Measurements from ENCODE around the gene C3orf52. TPM values are rescaled to one million over a fixed set of nuclear protein-coding genes. Genes with fewer than 3 reads are reported as not detected.

C3orf52 gene
- total and polyA plus RNA-seq, 7 donors: 0.62 to 5.9 (median 1.9) TPM

- DNase-seq: no peak
- Histone ChIP-seq H3K9me3 (no peaks in the 10 kb centered on the region), H3K27me3 (ENCODE audit: insufficient read depth in 3 of 3, low read length in 2 of 3) (no peaks in the 10 kb centered on the region), H3K4me1 (peaks cover 4% of the 10 kb centered on the region), H3K4me3 (no peak overlapping the region), H3K27ac (no peak overlapping the region), H3K36me3 (ENCODE audit: insufficient read depth in 1 of 2, low read depth in 1 of 2) (no peaks in the 10 kb centered on the region)
- peak in 3 of 4 donors; percentile 43 to 72 (median 44) for ATAC-seq
- TF ChIP-seq CTCF (IDR thresholded peaks at IDR 0.05): peak; percentile 43
- intact Hi-C loops (cut with DNase I): loop anchor here (5.0 kb wide), 1 partner anchor 395 kb away; no protein-coding TSS in a partner anchor
- 26 to 34% (median 32%) methylated on average over 5 of the region's 5 CpGs for WGBS, 3 donors
These were observed 50.9 kb downstream of the C3orf52 start for GRCh38 chr3:112136959-112137693.

GRCh38 chr3:112137781-112138180, 51.6 kb downstream of the C3orf52 start:
- 54 to 61% (median 60%) methylated on average over 4 of the region's 4 CpGs for WGBS, 3 donors
- DNase-seq (no peak), ATAC-seq (no peak)
- Histone ChIP-seq H3K4me3 (no peak overlapping the region), H3K4me1 (peaks cover 4% of the 10 kb centered on the region), H3K27me3 (ENCODE audit: insufficient read depth in 3 of 3, low read length in 2 of 3) (no peaks in the 10 kb centered on the region), H3K27ac (no peak overlapping the region), H3K36me3 (ENCODE audit: insufficient read depth in 1 of 2, low read depth in 1 of 2) (no peaks in the 10 kb centered on the region), H3K9me3 (no peaks in the 10 kb centered on the region)
- intact Hi-C loops (cut with DNase I): loop anchor here (5.0 kb wide), 1 partner anchor 395 kb away; no protein-coding TSS in a partner anchor
- no peak for TF ChIP-seq CTCF (IDR thresholded peaks at IDR 0.05)

- ATAC-seq: no peak
- intact Hi-C loops (cut with DNase I): loop anchor here (5.0 kb wide), 1 partner anchor 394 kb away; no protein-coding TSS in a partner anchor
- Histone ChIP-seq H3K4me3 (no peak overlapping the region), H3K4me1 (peaks cover 4% of the 10 kb centered on the region), H3K36me3 (ENCODE audit: insufficient read depth in 1 of 2, low read depth in 1 of 2) (no peaks in the 10 kb centered on the region), H3K27me3 (ENCODE audit: insufficient read depth in 3 of 3, low read length in 2 of 3) (no peaks in the 10 kb centered on the region), H3K27ac (no peak overlapping the region), H3K9me3 (no peaks in the 10 kb centered on the region)
- WGBS, 3 donors: 39 to 51% (median 50%) methylated on average over 1 of the region's 1 CpG
- no peak for TF ChIP-seq CTCF (IDR thresholded peaks at IDR 0.05)
- no peak for DNase-seq
These were observed 52.2 kb downstream of the C3orf52 start for GRCh38 chr3:112138219-112138969.

GRCh38 chr3:112140584-112140983, 54.4 kb downstream of the C3orf52 start:
- Histone ChIP-seq H3K4me3 (no peak overlapping the region), H3K27me3 (ENCODE audit: insufficient read depth in 3 of 3, low read length in 2 of 3) (no peaks in the 10 kb centered on the region), H3K9me3 (no peaks in the 10 kb centered on the region), H3K36me3 (ENCODE audit: insufficient read depth in 1 of 2, low read depth in 1 of 2) (no peaks in the 10 kb centered on the region), H3K27ac (no peak overlapping the region), H3K4me1 (peaks cover 4% of the 10 kb centered on the region)
- no peak for TF ChIP-seq CTCF (IDR thresholded peaks at IDR 0.05)
- DNase-seq: no peak
- WGBS, 3 donors: 79 to 95% (median 84%) methylated on average over 1 of the region's 1 CpG
- no peak for ATAC-seq
- intact Hi-C loops (cut with DNase I): no loop called here

All from psoas muscle (tissue), 8 donors.